Measurements from ENCODE around the gene ASIC2. TPM values are rescaled to one million over a fixed set of nuclear protein-coding genes. Genes with fewer than 3 reads are reported as not detected.

The ASIC2 gene
- total RNA-seq, 1 experiment from 2014 or later = not detected

DNA sequence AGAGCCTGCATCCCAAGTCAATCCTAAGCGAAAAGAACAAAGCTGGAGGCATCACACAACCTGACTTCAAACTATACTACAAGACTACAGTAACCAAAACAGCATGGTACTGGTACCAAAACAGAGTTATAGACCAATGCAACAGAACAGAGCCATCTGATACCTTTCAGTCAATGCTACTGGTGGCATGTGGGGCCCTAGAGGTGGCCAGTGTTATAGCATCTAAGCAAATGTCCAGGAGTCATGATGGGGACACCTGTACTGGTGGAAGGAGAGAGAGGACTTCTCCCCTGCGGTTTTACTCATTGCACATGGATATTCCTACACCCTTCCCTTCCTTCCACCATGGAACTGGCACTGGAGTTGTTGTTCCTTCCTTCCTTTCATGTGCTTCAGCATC, 6.0 kb upstream of the ASIC2 start:
- Histone ChIP-seq H3K9me3 (no peaks in the 10 kb centered on the region), H3K27me3 (replicated peaks; ENCODE audit: control insufficient read depth, insufficient read depth, low read length) (peaks cover 3% of the 10 kb centered on the region; the same call in 1 of the 2 replicates), H3K4me1 (0 out of 2 replicates have a peak, but pooled peaks cover 5% of the 10 kb centered on the region), H3K4me3 (ENCODE audit: low read depth, low read length) (no peak overlapping the region), H3K36me3 (ENCODE audit: control insufficient read depth, insufficient read depth, low read length) (no peaks in the 10 kb centered on the region)
- Mint-ChIP-seq H3K27ac (ENCODE audit: unreplicated experiment) (no peak overlapping the region), H3K4me1 (ENCODE audit: low read depth, unreplicated experiment) (no peaks in the 10 kb centered on the region), H3K36me3 (ENCODE audit: insufficient read depth, unreplicated experiment) (no peaks in the 10 kb centered on the region), H3K9me3 (ENCODE audit: unreplicated experiment) (peaks cover 10% of the 10 kb centered on the region), H3K4me3 (ENCODE audit: unreplicated experiment) (no peak overlapping the region), H3K27me3 (ENCODE audit: insufficient read depth, unreplicated experiment) (peaks cover 34% of the 10 kb centered on the region)
- no peak for DNase-seq
- ChIA-PET POLR2A (no interaction called here), CTCF (no interaction called here)
- TF ChIP-seq, protein P1, sequence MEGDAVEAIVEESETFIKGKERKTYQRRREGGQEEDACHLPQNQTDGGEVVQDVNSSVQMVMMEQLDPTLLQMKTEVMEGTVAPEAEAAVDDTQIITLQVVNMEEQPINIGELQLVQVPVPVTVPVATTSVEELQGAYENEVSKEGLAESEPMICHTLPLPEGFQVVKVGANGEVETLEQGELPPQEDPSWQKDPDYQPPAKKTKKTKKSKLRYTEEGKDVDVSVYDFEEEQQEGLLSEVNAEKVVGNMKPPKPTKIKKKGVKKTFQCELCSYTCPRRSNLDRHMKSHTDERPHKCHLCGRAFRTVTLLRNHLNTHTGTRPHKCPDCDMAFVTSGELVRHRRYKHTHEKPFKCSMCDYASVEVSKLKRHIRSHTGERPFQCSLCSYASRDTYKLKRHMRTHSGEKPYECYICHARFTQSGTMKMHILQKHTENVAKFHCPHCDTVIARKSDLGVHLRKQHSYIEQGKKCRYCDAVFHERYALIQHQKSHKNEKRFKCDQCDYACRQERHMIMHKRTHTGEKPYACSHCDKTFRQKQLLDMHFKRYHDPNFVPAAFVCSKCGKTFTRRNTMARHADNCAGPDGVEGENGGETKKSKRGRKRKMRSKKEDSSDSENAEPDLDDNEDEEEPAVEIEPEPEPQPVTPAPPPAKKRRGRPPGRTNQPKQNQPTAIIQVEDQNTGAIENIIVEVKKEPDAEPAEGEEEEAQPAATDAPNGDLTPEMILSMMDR (IDR thresholded peaks at IDR 0.05; ENCODE audit: insufficient read depth in 1 of 2, low read depth in 1 of 2, low read length in 1 of 2, severe bottlenecking in 1 of 2, unreplicated experiment in 1 of 2) = no peak
- no TSS peak for BruUV-seq (replicated peaks)
- intact Hi-C loops (cut with micrococcal nuclease; ENCODE audit: unreplicated experiment) = no loop called here

DNA sequence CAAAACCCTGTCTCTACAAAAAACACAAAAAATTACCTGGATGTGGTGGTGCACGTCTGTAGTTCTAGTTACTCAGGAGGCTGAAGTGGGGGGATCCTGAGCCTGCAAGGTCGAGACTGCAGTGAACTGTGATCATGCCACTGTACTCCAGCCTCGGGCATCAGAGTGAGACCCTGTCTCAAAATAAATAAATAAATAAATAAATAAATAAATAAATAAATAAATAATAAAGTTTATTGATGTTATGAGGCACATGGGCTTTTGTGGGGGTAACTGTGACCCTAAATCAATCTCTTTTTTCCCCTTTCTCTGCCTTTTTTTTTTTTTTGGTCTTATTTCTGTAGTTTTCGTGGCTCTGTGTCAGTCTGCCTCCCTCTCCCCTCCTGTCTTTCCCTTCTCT, 4.5 kb upstream of the ASIC2 start:
- TF ChIP-seq, protein P1 (IDR thresholded peaks at IDR 0.05; ENCODE audit: insufficient read depth in 1 of 2, low read depth in 1 of 2, low read length in 1 of 2, severe bottlenecking in 1 of 2, unreplicated experiment in 1 of 2) = no peak
- Mint-ChIP-seq H3K9me3 (ENCODE audit: unreplicated experiment) (peaks cover 10% of the 10 kb centered on the region), H3K4me1 (ENCODE audit: low read depth, unreplicated experiment) (no peaks in the 10 kb centered on the region), H3K27ac (ENCODE audit: unreplicated experiment) (no peak overlapping the region), H3K4me3 (ENCODE audit: unreplicated experiment) (no peak overlapping the region), H3K36me3 (ENCODE audit: insufficient read depth, unreplicated experiment) (no peaks in the 10 kb centered on the region), H3K27me3 (ENCODE audit: insufficient read depth, unreplicated experiment) (peaks cover 35% of the 10 kb centered on the region)
- ChIA-PET POLR2A (no interaction called here), CTCF (no interaction called here)
- Histone ChIP-seq H3K27me3 (replicated peaks; ENCODE audit: control insufficient read depth, insufficient read depth, low read length) (peaks cover 6% of the 10 kb centered on the region), H3K36me3 (ENCODE audit: control insufficient read depth, insufficient read depth, low read length) (no peaks in the 10 kb centered on the region), H3K4me3 (ENCODE audit: low read depth, low read length) (no peak overlapping the region), H3K4me1 (peaks cover 5% of the 10 kb centered on the region; the same call in 1 of the 2 replicates), H3K9me3 (no peaks in the 10 kb centered on the region)
- no TSS peak for BruUV-seq (replicated peaks)
- intact Hi-C loops (cut with micrococcal nuclease; ENCODE audit: unreplicated experiment) = no loop called here
- no peak for DNase-seq

DNA sequence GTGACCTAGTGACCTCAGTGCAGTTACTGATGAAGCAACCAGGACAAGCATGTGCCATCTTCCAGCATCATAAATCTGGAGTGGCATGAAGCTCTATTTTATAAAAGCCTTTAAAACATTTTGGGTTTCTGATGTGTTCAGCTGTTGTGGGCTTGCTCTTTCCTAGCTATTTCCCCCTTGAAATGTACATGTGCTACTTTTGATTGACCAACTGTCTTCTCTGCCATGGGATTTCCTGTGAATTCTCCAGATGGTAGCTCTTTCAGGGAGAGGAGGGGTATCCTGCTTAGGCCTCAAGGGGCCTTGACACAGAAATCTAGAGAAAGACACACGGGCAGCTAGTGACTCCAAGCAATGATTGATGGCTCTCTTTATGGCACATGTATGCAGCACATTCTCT, 1.9 kb upstream of the ASIC2 start:
- H3K9me3 Mint-ChIP-seq (ENCODE audit: unreplicated experiment) = peaks cover 10% of the 10 kb centered on the region
- no TSS peak for BruUV-seq (replicated peaks)
- Histone ChIP-seq H3K36me3 (ENCODE audit: control insufficient read depth, insufficient read depth, low read length) (no peaks in the 10 kb centered on the region), H3K9me3 (no peaks in the 10 kb centered on the region), H3K4me3 (ENCODE audit: low read depth, low read length) (no peak overlapping the region), H3K27me3 (replicated peaks; ENCODE audit: control insufficient read depth, insufficient read depth, low read length) (peaks cover 10% of the 10 kb centered on the region), H3K4me1 (peaks cover 5% of the 10 kb centered on the region; the same call in 1 of the 2 replicates)
- peaks cover 31% of the 10 kb centered on the region for H3K27me3 Mint-ChIP-seq (ENCODE audit: insufficient read depth, unreplicated experiment)
- H3K4me3 Mint-ChIP-seq (ENCODE audit: unreplicated experiment) = no peak overlapping the region
- H3K27ac Mint-ChIP-seq (ENCODE audit: unreplicated experiment) = no peak overlapping the region
- ChIA-PET POLR2A (no interaction called here), CTCF (no interaction called here)
- intact Hi-C loops (cut with micrococcal nuclease; ENCODE audit: unreplicated experiment) = no loop called here
- peaks cover 5% of the 10 kb centered on the region for H3K4me1 Mint-ChIP-seq (ENCODE audit: low read depth, unreplicated experiment)
- DNase-seq = no peak
- H3K36me3 Mint-ChIP-seq (ENCODE audit: insufficient read depth, unreplicated experiment) = no peaks in the 10 kb centered on the region
- TF ChIP-seq, protein P1 (IDR thresholded peaks at IDR 0.05; ENCODE audit: insufficient read depth in 1 of 2, low read depth in 1 of 2, low read length in 1 of 2, severe bottlenecking in 1 of 2, unreplicated experiment in 1 of 2) = no peak

All from Caco-2 (cell line).